Right atrium auricular region (tissue), 2 donors: ENCODE measurements around the gene BACH2. TPM values are rescaled to one million over a fixed set of nuclear protein-coding genes. Genes with fewer than 3 reads are reported as not detected.

Source experiments
- DNase-seq: peaks from one replicate; pipeline ENCODE4 v3.0.0-alpha.2; 2019; ENCODE audit warnings: low spot score
- H3K27ac ChIP-seq, 2 donors: fragments of 200-600 bp; sonication (generic); 1 replicate in 1 of 2; 2 replicates in 1 of 2; pipeline ENCODE4 v1.5.1; 2016 to 2019
- H3K27me3 ChIP-seq, 2 donors: fragments of 200-600 bp; sonication (generic); one replicate each; pipeline versions ENCODE4 v1.5.1 to v1.6.0; 2017 to 2019
- H3K36me3 ChIP-seq: fragments of 200-600 bp; sonication (generic); one replicate; pipeline ENCODE4 v1.5.1; 2016
- H3K4me1 ChIP-seq, 2 donors: fragments of 200-600 bp; sonication (generic); one replicate each; pipeline versions ENCODE4 v1.5.1 to v1.6.0; 2017 to 2019
- H3K4me3 ChIP-seq, 2 donors: fragments of 200-600 bp; sonication (generic); 1 replicate in 1 of 2; 2 replicates in 1 of 2; pipeline ENCODE4 v1.5.1; 2017 to 2019; ENCODE audit warnings: mild to moderate bottlenecking in 1 of 2, moderate library complexity in 1 of 2
- H3K9me3 ChIP-seq, 2 donors: fragments of 200-600 bp; sonication (generic); one replicate each; pipeline ENCODE4 v1.5.1; 2019
- total RNA-seq, 2 donors: library from RNA; depleted of rRNA; stranded (reverse); fragments of >200 nt; gene quantifications; one replicate each; pipeline ENCODE4 v1.1.0, GENCODE V29; 2016
- TF ChIP-seq, protein P1 (sequence below), 2 donors: fragments of 200-600 bp; sonication (generic); IDR thresholded peaks; one replicate each; pipeline ENCODE4 v1.5.1; 2019; ENCODE audit warnings: antibody characterized with exemption in 2 of 2

BACH2 gene
- total RNA-seq, 2 donors from 2014 or later = 0.82 to 2.2 TPM

DNA sequence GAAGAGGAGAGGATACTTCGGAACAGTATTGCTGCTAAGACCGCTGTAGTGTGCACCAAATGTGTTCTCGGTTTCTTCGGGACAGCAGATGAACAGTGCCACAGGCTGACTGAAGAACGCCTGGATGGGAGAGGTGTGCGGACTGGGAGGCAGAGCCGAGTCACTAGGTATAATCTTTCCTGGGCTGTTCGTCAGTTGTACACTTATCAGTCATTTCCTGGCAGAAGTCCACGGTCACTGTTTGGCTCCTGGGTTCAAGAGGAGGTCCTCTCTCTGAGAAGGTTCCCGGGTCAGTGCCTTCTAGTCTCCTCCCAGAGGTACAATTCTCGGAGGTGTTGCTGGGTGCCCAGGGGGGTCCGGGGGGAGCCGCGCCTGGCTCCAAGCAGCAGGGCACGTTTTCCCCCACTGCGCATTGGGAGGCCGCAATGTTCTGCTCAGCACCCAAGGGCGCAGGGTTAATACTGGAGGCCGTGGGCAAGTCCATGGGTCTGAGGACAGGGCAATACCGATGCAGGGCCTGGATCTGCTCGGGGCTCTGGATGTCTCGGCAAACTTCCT, 364.3 kb downstream of the BACH2 start:
- Histone ChIP-seq H3K27me3 (no peaks in the 10 kb centered on the region), H3K27ac (no peak overlapping the region), H3K36me3 (no peaks in the 10 kb centered on the region), H3K4me3 (no peak overlapping the region), H3K9me3 (no peaks in the 10 kb centered on the region), H3K4me1 (no peaks in the 10 kb centered on the region)
- no peak for DNase-seq
- TF ChIP-seq, protein P1, sequence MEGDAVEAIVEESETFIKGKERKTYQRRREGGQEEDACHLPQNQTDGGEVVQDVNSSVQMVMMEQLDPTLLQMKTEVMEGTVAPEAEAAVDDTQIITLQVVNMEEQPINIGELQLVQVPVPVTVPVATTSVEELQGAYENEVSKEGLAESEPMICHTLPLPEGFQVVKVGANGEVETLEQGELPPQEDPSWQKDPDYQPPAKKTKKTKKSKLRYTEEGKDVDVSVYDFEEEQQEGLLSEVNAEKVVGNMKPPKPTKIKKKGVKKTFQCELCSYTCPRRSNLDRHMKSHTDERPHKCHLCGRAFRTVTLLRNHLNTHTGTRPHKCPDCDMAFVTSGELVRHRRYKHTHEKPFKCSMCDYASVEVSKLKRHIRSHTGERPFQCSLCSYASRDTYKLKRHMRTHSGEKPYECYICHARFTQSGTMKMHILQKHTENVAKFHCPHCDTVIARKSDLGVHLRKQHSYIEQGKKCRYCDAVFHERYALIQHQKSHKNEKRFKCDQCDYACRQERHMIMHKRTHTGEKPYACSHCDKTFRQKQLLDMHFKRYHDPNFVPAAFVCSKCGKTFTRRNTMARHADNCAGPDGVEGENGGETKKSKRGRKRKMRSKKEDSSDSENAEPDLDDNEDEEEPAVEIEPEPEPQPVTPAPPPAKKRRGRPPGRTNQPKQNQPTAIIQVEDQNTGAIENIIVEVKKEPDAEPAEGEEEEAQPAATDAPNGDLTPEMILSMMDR (IDR thresholded peaks at IDR 0.05) = no peak

DNA sequence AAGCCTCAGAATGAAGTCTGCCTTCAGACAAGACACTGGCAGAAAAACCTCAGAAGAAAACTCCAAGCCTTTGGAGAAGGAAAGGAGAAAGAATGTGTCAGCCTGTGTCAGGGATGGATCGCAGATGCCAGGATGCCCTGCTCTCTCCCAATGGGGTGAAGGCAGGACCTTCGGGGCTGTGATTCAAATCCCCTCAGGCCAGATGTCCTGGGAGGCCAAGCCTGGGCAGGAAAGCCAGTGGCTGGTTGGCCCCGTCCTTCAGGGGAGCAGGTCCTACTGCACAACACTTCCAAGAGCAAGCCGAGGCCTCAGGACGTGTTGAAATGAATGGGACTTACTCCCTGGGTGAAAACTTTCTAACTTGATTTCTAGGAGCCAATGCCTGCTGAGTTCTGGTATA, 365.9 kb downstream of the BACH2 start:
- Histone ChIP-seq H3K4me3 (no peak overlapping the region), H3K27ac (no peak overlapping the region), H3K4me1 (no peaks in the 10 kb centered on the region), H3K27me3 (no peaks in the 10 kb centered on the region), H3K9me3 (no peaks in the 10 kb centered on the region), H3K36me3 (no peaks in the 10 kb centered on the region)
- TF ChIP-seq, protein P1 (IDR thresholded peaks at IDR 0.05) = no peak
- DNase-seq = no peak

DNA sequence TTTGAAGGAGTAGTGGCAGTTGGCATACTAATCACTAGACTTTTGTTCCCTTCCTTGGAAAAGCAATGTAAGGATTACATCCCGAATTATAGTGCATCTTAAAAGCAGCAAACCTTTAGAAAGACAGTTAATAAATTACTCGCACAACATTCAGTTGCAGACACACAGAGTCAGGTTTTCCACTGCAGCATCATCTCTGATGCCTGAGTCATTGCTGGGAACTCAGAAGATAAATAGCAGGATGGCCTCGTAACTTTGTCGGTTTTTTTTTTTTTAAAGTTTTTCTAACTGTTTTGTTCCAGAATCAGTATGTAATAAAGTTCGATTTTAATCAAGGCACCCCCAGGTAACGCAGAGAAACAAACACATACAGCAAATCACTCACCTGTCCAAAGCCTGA, 368.0 kb downstream of the BACH2 start:
- H3K9me3 ChIP-seq = no peaks in the 10 kb centered on the region
- no peaks in the 10 kb centered on the region for H3K27me3 ChIP-seq
- no peaks in the 10 kb centered on the region for H3K36me3 ChIP-seq
- no peak overlapping the region for H3K4me3 ChIP-seq
- no peaks in the 10 kb centered on the region for H3K4me1 ChIP-seq
- no peak overlapping the region for H3K27ac ChIP-seq
- TF ChIP-seq, protein P1 (IDR thresholded peaks at IDR 0.05) = no peak
- no peak for DNase-seq

DNA sequence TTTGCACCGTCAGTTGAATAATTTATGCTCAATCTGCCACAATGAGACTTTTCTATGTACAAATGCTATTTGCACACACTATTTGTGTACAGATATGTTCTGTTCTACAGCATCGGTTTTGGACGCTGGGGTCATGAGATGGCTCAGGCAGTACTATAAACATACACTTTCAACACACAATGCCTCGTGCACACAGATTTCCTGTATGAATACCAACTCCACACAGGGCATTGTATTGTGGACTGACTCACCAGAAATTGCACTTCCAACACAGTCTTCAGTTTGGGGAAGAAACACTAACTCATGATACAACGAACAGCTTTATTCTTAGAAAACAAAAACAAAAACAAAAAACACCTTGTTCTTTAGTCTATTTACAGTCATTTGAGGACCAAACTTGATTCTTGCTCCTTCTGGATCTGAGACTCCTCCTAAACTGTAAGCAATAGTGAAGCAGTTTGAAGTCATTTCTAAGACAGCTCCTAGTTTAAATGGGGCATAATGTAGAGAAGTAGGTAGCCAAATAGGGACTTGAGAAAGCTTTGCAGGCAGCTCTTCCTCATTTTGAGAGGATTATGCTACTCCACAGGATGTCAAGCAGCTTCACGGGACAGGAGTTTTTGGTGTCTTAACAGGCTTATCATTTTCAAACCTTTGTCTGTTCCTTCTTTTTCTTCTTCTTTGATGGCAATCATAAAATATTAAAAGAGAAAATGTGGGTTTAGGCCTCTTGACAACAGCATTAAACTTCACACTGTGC, 368.7 kb downstream of the BACH2 start:
- Histone ChIP-seq H3K36me3 (no peaks in the 10 kb centered on the region), H3K4me1 (no peaks in the 10 kb centered on the region), H3K27ac (no peak overlapping the region), H3K9me3 (no peaks in the 10 kb centered on the region), H3K27me3 (no peaks in the 10 kb centered on the region), H3K4me3 (no peak overlapping the region)
- DNase-seq = no peak
- TF ChIP-seq, protein P1 (IDR thresholded peaks at IDR 0.05) = no peak

DNA sequence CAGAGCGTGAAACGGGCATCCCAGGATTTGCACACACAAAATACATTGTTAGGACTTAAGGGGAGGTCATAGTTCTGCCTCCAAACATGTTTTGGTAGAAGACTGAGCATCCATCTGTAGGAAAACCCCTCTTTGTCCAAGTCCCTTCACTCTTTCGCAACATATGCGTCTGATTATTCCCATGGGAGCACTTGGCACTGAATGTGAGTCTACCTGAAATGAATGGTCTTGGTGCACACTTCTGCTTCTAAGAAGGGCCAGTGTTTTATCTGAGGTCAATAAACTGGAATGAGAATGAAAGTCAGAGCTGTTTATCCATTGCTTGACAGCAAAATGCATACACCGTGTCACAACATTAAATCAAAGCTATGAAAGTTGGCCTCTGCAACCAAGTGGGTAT, 369.4 kb downstream of the BACH2 start:
- no peak overlapping the region for H3K4me3 ChIP-seq
- no peak overlapping the region for H3K27ac ChIP-seq
- TF ChIP-seq, protein P1 (IDR thresholded peaks at IDR 0.05) = no peak
- no peaks in the 10 kb centered on the region for H3K9me3 ChIP-seq
- no peaks in the 10 kb centered on the region for H3K4me1 ChIP-seq
- no peak for DNase-seq
- no peaks in the 10 kb centered on the region for H3K27me3 ChIP-seq
- H3K36me3 ChIP-seq = no peaks in the 10 kb centered on the region
